Endothelial cell of hepatic sinusoid (primary cell): ENCODE data around the gene CDKN2D.
"Not testable (repeated sequence)": the region's sequence is repeated elsewhere in the genome, so short reads cannot be mapped to it uniquely, and the experiment has no call there.

Source experiments
- in situ Hi-C: cut with HindIII; loops from 2 replicates; pipeline ENCODE4 v1.10.0; 2017; ENCODE audit warnings: low sequenced_read_pairs

CDKN2D gene

DNA sequence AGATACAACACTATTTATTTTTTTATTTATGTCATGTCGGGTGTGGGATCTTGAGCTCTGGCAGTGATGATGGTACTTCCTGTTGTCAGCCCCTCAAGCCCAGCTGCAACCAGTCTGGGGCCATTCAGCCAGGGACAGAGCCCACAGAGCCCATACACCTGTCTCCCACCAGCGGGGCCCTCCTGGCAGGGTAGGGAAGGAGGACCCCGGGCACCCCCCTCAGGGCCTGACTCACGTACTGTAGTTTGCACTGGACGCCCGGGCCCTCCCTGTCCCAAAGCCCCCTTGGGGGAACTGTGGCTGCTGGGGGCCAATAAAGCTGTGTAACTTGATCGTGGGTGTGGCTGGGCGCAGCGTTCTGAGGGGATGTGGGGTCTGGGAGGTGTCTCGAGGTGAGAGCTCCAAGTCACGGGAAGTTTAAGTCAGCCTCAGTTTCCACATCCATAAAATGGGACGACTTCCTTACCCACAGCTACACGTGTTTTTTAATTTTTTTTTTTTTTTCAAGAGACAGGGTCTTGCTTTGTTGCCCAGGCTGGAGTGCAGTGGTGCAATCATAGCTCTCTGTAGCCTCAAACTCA, 15.6 kb downstream of the CDKN2D start:
- in situ Hi-C loops: no loop called here

DNA sequence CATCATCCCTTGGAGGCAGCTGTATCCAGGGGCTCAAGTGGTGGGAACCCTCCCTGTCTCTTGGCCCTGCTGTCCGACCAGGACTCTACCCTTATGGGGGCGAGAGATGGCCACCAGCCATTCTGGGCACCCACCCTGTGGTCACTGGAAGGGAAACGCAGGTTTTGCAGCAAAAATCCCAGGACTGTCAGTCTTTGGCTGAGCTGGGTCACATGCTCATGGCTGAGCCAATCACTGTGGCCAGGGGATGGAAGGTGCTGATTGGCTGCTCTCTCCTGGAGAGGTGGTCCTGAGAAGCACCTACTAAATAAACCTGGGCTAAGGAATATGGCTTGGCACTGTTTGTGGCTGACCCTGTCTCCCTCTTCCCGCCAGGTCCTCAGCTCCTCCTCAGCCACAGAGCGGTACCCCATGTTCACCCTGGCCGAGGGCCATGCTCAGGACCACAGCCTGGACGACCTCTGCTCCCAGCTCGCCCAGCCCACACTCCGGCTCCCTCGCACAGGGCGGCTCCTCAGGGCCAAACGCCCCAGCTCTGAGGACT, 16.2 kb downstream of the CDKN2D start:
- in situ Hi-C loops: no loop called here

DNA sequence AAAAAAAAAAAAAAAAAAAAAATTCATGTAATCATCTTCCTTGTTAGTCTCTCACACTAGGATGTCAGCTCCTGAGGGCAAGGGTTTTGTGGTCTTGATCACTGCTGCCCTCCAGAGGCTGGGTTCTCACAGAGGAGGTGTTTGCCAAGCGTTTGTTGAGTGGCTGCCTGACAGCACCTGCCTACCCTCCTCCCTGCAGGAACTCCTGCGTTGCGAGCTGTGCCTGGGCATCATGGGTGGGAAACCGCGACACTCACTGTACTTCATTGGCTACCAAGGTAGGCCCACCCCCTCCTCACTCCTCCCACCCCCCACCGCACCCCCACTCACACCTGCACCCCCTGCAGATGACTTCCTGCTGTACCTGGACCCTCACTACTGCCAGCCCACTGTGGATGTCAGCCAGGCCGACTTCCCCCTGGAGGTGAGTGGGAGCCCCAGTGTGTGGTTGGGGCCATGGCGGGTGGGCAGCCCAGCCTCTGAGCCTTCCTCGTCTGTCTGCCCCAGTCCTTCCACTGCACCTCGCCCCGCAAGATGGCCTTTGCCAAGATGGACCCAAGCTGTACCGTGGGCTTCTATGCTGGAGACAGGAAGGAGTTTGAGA, 17.0 kb downstream of the CDKN2D start:
- in situ Hi-C loops: no loop called here

DNA sequence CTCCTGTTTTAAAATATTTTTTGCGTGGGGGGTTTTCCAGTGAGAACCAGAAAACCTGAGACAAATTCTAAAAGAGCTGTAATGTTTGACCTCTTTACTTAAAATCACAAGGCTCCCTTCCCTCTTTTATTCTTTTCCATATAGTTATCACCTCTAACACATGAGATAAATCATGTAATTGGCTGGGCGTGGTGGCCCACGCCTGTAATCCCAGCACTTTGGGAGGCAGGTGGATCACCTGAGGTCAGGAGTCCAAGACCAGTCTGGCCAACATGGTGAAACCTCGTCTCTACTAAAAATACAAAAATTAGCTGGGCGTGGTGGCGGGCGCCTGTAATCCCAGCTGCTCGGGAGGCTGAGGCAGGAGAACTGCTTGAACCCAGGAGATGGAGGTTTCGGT, 17.8 kb downstream of the CDKN2D start:
- in situ Hi-C loops: not testable (repeated sequence)

DNA sequence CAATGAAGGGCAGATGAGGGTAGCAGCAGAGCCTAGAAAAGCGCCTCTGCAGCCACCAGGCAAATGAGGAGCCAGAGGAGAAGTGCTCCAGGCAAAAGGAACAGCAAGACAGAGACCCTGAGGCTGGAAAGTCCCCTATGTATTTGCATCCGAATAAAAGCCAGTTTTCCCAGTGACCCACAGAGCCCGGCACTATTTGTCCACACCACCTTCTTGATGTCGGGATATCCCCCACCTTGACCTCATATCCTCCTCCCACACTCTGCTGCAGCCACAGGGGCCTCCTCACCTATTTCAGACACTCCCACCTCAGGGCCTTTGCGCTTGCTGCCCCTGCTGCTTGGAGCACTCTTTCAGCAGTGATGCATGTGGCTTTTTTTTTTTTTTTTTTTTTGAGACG, 18.4 kb downstream of the CDKN2D start:
- in situ Hi-C loops: no loop called here

DNA sequence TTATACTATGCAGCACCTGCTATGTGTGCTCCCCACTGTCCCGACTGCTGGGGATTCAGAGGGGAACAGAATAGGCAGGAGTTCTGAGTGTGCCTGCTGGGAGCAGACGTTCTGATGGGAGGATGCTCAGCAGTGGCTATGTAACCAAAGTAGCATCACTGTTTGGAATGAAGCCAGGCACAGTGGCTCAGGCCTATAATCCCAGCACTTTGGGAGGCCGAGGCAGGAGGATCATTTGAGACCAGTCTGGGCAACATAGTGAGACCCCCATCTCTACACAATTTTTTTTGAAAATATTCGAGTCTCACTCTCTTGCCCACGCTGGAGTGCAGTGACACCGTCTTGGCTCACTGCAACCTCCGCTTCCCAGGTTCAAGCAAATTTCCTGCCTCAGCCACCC, 19.0 kb downstream of the CDKN2D start:
- in situ Hi-C loops: no loop called here

DNA sequence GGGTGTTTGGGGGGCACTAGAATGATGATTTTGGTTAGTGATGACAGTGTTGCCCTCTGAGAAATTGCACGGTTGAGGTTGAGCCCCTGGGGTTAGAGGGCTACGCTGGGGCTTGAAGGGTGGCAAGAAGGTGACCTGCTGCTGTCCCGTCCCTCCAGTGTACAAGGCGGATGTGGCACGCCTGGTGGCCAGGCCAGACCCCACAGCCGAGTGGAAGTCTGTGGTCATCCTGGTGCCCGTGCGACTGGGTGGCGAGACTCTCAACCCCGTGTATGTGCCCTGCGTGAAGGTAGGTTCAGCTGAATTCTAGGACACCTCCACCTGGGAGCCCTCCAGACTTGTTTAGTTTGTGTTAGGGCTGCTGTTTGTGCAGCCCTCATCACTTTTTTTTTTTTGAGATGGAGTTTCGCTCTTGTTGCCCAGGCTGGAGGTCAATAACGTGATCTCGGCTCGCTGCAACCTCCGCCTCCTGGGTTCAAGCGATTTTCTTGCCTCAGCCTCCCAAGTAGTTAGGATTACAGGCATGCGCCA, 20.0 kb downstream of the CDKN2D start:
- in situ Hi-C loops: no loop called here

DNA sequence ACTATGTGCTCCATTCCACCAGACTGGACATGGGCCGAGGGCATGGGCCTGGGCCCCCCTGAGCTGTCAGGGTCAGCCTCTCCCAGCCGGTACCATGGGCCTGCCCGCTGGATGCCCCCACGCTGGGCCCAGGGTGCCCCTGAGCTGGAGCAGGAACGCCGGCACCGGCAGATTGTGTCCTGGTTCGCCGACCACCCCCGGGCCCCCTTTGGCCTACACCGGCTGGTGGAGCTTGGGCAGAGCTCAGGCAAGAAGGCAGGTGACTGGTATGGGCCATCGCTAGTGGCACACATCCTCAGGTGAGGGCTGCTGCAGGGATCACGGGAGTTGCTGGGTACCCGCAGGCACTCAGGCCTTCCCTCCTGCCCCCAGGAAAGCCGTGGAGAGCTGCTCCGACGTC, 22.0 kb downstream of the CDKN2D start:
- in situ Hi-C loops: no loop called here

DNA sequence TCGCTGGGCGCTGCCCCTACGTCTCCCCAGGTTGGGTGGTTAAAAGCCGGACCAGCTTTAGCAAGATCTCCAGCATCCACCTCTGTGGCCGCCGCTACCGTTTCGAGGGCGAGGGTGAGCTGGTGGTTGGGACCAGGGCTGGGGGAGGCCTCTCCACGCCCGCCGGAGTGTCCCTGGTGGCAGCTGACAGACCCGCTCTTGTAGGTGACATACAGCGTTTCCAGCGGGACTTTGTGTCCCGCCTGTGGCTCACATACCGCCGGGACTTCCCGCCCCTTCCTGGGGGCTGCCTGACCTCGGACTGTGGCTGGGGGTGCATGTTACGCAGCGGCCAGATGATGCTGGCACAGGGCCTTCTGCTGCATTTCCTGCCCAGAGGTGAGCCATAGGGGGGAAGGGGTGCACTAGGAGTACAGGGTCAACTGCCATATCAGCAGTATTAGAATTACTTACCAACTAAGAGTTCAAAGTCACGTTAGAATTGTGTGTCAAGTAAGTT, 24.0 kb downstream of the CDKN2D start:
- in situ Hi-C loops: no loop called here

DNA sequence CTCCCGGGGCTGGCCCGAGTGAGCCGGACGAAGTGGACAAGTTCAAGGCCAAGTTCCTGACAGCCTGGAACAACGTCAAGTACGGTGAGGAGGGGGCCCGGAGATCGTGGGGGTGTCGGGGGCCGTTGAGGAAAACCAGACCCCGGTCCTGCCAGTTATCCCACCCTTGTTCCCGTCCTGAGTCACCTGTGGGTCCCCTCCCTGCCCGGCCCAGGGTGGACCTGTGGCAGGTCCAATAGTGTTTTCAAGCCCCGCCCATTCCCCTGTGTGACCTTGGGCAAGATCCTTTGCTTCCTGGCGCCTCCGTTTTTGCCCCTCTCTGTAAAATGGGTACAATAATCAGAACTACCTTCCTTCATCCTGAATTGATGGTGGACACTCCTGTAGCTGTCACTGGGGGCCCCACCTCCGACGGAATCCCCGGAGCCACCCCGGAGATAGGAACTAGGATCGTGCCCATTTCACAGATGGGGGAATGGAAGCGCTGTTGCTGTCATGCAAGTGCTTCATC, 24.5 kb downstream of the CDKN2D start:
- in situ Hi-C loops: no loop called here

DNA sequence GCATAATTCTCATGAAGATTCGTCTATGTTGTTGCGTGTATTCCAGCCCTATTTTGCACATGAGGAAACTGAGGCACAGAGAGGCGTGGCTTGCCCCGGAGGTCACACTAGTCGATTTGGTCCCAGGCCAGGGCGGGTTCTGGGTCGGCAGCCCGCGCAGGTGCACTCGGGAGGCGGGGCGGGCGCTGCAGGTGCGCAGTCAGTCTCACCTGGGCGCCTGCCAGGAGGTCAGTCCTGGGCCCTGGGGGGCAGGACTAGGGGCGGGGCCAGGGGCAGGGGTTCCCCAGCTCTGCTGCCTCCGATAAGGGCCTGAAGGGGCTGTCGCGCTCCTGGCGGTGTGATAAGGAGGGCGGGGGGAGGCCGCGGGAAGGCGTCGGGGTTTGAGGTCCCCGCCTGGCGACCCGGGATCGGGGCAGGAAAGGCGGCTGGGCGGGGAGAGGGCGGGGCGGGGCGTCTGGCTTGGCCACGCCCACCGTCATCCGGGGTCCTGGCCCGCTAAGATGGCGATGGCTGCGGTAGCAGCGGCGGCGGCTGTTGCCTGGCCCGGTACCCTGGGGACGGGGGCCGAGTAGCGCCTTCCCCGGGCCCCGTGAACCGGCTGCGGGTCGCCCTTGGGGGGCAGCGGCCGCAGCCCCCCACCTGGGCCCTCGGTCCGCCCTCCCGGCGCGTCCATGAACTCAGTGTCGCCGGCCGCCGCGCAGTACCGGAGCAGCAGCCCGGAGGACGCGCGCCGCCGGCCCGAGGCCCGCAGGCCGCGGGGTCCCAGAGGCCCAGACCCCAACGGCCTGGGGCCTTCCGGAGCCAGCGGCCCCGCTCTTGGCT, 25.1 kb downstream of the CDKN2D start, which contains the start of gene ATG4D:
TSS of gene ATG4D (plus strand) at position 485 of the 822 bp plus-strand sequence. CDS start at position 672, 187 bp downstream.
- in situ Hi-C loops: no loop called here

DNA sequence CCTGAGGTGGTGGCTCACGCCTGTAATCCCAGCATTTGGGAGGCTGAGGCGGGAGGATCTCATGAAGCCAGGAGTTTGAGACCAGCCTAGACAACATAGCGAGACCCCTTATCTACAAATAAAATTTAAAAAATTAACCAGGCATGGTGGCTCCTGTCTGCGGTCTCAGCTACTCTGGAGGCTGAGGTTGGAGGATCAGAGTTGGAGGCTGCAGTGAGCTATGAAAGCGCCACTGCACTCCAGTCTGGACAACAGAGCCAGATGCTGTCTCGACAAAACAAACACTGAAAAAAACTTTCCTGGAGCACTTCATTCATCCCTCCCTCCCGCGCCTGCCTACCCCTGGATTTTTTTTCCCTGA, 25.7 kb downstream of the CDKN2D start:
- in situ Hi-C loops: no loop called here

DNA sequence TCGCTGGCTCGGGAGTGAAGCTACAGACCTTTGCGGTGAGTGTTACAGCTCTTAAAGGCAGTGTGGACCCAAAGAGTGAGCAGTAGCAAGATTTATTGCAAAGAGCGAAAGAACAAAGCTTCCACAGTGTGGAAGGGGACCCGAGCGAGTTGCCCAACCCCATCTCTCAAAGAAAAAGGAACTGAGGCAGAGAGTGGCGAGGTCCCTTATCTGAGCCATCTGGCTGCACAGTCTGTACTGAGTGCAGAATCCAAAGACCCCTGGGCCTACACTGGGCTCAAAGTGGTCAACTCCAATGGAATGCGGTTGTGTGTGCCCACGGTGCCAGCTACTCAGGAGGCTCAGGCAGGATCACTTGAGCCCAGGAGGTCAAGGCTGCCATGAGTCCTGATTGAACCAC, 29.8 kb downstream of the CDKN2D start:
- in situ Hi-C loops: not testable (repeated sequence)

DNA sequence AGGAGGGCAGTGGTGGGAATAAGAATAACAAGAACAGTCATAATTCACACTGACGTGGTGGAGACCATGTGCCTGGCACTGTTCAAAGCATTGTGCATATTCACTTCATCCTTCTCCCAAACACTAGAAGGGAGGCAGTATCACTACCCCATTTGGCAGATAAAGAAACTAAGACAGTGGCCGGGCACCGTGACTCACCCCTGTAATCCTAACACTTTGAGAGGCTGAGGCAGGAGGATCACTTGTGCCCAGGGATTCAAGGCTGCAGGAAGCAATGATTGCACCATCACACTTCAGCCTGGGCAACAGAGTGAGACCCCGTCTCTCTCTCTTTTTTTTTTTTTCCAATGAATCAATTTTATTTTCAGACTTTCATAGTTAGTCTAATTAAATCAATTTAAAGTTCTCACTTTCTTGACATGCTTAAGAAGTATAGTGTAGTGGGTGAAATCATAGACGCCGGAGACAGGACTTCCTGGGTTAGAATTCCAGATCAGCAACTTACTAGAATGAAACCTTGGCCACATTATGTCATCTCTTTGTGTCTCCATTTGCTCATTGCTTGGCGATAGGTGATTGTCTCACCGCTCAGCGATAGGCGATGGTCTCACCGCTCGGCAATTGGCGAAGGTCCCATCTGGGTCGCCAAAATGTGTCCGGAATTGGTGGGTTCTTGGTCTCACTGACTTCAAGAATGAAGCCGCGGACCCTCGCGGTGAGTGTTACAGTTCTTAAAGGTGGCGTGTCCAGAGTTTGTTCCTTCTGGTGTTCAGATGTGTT, 30.4 kb downstream of the CDKN2D start:
- in situ Hi-C loops: no loop called here

DNA sequence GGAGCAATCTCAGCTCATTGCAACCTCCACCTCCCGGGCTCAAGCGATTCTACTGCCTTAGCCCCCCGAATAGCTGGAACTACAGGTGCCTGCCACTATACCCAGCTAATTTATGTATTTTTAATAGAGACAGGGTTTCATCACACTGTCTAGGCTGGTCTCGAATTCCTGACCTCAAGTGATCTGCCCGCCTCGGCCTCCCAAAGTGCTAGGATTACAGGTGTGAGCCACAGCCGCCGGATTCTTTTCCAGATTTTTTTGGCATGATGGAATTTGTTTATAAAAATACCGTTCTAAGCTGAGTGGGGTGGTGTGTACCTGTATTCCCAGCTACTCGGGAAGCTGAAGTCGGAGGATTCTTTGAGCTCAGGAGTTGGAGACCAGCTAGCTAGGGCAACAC, 31.1 kb downstream of the CDKN2D start:
- in situ Hi-C loops: no loop called here

DNA sequence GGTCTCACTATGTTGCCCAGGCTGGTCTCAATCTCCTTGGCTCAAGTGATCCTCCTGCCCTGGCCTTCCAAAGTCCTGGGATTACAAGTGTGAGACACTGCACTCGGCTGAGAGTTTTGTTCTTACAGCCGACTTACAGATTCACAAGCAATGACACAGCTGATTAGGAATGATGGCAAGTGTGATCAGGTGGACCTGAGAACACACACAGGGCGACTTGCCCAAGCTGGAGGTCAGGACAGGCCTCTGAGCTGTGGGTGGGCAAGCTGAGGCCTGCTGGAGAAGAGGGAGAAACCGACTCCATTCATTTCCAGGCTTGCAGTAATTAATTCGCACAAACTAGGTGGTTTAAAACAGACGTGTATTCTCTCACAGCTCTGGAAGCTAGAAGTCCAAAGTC, 33.2 kb downstream of the CDKN2D start:
- in situ Hi-C loops: no loop called here

DNA sequence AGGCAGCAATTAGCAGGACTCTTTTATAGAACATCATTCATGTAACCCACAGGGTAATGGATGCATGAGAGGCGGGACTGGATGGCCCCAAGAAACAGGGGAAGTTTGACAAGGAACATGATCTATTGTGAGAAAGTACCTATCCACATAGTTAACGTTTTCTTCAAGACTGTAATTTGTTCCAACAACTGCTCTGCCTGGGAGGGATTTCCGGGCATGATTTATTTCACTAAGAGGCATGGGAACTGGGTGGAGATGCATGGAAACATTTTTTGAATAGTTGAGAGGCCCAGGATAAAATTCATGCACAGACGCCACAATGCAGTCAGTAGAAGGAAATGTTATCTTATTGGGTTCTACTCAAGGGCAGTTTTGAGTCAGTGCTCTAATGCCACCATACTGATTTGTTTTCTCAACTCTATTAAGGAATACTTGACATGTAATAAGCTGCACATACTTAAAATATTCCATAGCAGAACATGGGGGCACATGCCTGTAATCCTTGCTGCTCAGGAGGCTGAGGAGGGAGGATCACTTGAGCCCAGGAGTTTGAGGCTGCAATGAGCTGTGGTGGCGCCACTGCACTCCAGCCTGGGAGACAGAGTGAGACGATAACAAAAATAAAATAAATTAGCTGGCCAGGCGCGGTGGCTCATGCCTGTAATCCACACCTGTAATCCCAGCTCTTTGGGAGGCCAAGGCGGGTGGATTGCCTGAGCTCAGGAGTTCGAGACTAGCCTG, 35.0 kb downstream of the CDKN2D start:
- in situ Hi-C loops: no loop called here

DNA sequence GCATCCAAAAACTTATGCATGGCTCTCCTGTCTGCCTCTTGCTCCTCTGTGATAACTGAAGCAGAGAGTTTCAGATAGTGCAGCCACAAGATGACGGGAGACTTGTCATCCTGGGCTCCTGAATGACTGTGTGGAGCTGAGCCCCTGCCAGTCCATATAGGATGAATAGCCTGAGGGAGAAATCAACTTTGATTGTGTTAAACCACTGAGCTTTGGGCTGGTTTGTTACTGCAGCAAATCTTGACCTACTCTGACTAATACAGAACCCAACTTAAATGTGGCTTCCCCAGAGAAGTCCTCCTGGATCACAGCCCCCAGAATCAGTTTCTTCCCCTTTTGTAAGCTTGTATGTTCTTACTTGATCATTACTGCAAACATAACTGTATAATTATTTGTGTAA, 36.3 kb downstream of the CDKN2D start:
- in situ Hi-C loops: no loop called here

DNA sequence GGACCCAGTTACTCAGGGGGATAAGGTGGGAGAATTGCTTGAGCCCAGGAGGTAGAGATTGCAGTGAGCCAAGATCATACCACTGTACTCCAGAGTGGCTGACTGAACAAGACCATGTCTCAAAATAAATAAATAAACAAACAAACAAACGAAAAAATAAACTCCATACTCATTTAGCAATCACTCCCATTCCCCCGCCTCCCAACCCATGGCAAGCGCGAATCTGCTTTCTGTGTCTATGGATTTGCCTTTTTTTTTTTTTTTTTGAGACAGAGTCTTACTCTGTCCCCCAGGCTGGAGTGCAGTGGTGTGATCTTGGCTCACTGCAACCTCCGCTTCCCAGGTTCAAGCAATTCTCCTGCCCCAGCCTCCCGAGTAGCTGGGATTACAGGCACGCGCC, 41.9 kb downstream of the CDKN2D start:
- in situ Hi-C loops: not testable (repeated sequence)

DNA sequence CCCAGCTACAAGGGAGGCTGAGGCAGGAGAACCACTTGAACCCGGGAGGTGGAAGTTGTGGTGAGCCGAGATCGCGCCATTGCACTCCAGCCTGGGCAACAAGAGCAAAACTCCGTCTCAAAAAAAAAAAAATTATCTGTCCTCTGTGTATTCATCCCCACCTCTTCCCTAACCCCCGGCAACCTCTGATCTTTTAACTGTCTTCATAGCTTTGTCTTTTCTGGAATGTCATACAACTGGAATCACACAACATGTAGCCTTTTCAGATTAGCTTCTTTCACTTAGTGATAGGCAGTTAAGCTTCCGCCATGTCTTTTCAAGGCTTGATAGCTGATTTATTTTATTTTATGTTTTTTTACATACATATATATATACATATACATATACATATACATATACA, 43.1 kb downstream of the CDKN2D start:
- in situ Hi-C loops: no loop called here
